ENCODE data around the gene KSR2.

KSR2 gene

GRCh38 chr12:117926391-117926899 lies 42.3 kb downstream of the KSR2 start:
- Histone ChIP-seq H3K27me3 (replicated peaks) (no peaks in the 10 kb centered on the region), H3K27ac (no peak overlapping the region), H3K36me3 (replicated peaks) (no peaks in the 10 kb centered on the region), H3K4me3 (ENCODE audit: low read depth, low read length) (no peak overlapping the region)
- in situ Hi-C loops (cut with HindIII; ENCODE audit: low pct_ligation_motif_present, low sequenced_read_pairs), result no loop called here
- TF ChIP-seq, protein P1, sequence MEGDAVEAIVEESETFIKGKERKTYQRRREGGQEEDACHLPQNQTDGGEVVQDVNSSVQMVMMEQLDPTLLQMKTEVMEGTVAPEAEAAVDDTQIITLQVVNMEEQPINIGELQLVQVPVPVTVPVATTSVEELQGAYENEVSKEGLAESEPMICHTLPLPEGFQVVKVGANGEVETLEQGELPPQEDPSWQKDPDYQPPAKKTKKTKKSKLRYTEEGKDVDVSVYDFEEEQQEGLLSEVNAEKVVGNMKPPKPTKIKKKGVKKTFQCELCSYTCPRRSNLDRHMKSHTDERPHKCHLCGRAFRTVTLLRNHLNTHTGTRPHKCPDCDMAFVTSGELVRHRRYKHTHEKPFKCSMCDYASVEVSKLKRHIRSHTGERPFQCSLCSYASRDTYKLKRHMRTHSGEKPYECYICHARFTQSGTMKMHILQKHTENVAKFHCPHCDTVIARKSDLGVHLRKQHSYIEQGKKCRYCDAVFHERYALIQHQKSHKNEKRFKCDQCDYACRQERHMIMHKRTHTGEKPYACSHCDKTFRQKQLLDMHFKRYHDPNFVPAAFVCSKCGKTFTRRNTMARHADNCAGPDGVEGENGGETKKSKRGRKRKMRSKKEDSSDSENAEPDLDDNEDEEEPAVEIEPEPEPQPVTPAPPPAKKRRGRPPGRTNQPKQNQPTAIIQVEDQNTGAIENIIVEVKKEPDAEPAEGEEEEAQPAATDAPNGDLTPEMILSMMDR (IDR thresholded peaks at IDR 0.05; ENCODE audit: low read depth, low read length, missing control alignments), result no peak
- DNase-seq, result no peak

- in situ Hi-C loops (cut with HindIII; ENCODE audit: low pct_ligation_motif_present, low sequenced_read_pairs), result no loop called here
- H3K36me3 ChIP-seq (replicated peaks), result no peaks in the 10 kb centered on the region
- no peak for DNase-seq
- no peak overlapping the region for H3K27ac ChIP-seq
- TF ChIP-seq, protein P1 (IDR thresholded peaks at IDR 0.05; ENCODE audit: low read depth, low read length, missing control alignments), result no peak
- no peaks in the 10 kb centered on the region for H3K27me3 ChIP-seq (replicated peaks)
- no peak overlapping the region for H3K4me3 ChIP-seq (ENCODE audit: low read depth, low read length)
These were observed 46.6 kb downstream of the KSR2 start for GRCh38 chr12:117921929-117922777.

DNA sequence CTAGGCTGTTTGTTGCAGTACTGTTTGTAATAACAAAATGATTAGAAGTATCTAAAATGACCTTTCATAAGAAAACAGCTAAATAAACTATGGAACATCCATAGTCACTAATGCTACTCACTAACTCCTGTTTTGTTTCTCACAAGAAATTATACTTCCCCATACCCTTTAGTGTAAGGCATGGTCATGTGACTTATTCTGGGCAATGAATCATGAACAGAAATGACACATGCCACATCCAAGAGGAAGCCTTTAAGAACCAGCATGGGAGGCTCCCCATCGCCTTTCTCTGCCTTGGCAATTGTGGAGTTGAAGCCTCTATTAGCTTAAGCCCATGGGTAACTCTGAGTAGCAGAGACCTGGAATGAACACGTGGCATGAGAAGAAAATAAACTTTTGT lies 49.3 kb downstream of the KSR2 start:
- no peaks in the 10 kb centered on the region for H3K36me3 ChIP-seq (replicated peaks)
- H3K4me3 ChIP-seq (ENCODE audit: low read depth, low read length), result no peak overlapping the region
- H3K27ac ChIP-seq, result no peak overlapping the region
- in situ Hi-C loops (cut with HindIII; ENCODE audit: low pct_ligation_motif_present, low sequenced_read_pairs), result no loop called here
- TF ChIP-seq, protein P1 (IDR thresholded peaks at IDR 0.05; ENCODE audit: low read depth, low read length, missing control alignments), result no peak
- DNase-seq, result no peak
- no peaks in the 10 kb centered on the region for H3K27me3 ChIP-seq (replicated peaks)

- no peak for DNase-seq
- in situ Hi-C loops (cut with HindIII; ENCODE audit: low pct_ligation_motif_present, low sequenced_read_pairs), result no loop called here
- Histone ChIP-seq H3K27me3 (replicated peaks) (no peaks in the 10 kb centered on the region), H3K27ac (no peak overlapping the region), H3K36me3 (replicated peaks) (no peaks in the 10 kb centered on the region), H3K4me3 (ENCODE audit: low read depth, low read length) (no peak overlapping the region)
- TF ChIP-seq, protein P1 (IDR thresholded peaks at IDR 0.05; ENCODE audit: low read depth, low read length, missing control alignments), result no peak
These were observed 54.1 kb downstream of the KSR2 start for GRCh38 chr12:117914686-117915085.

DNA sequence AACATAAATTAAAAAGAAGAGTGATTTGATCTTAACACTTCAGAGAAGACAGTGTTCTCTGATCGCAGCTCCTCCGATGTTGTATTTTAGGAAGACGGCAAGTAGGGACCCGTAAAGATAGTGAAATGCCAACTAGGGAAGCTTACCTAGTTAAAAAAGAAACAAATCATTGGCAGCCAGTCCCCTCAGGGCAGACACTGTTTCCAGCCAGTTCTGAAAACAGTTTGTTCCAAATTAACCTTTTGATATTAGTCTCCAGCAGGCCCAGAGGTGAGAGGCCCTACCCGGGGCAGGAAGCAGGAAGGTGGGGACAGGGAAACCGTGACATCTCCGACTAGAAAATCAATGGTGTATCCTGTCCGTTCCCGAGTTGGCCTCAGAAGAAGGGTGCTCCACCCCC lies 56.0 kb downstream of the KSR2 start:
- H3K36me3 ChIP-seq (replicated peaks), result no peaks in the 10 kb centered on the region
- no peak for DNase-seq
- TF ChIP-seq, protein P1 (IDR thresholded peaks at IDR 0.05; ENCODE audit: low read depth, low read length, missing control alignments), result no peak
- no peaks in the 10 kb centered on the region for H3K27me3 ChIP-seq (replicated peaks)
- H3K4me3 ChIP-seq (ENCODE audit: low read depth, low read length), result no peak overlapping the region
- in situ Hi-C loops (cut with HindIII; ENCODE audit: low pct_ligation_motif_present, low sequenced_read_pairs), result no loop called here
- H3K27ac ChIP-seq, result no peak overlapping the region

Data from brain microvascular endothelial cell (primary cell).